Mesenteric fat pad (tissue), 1 donor: ENCODE results near the gene CUX1. TPM values are rescaled to one million over a fixed set of nuclear protein-coding genes. Genes with fewer than 3 reads are reported as not detected.

Experiments
- DNase-seq: peaks from one replicate; pipeline ENCODE4 v3.0.0-alpha.2; 2020; ENCODE audit warnings: low spot score
- total RNA-seq: library from RNA; stranded (reverse); fragmentation: NEBNext Ultra II Directional; extraction: Animal tissue kit (Norgen Biotek cat#: 25700); gene quantifications from one replicate; pipeline ENCODE4 v1.2.1, GENCODE V29; 2021
- donor health status: DM: yes; HTN: yes; CAD: no.

The CUX1 gene
- total RNA-seq, 1 donor from 2014 or later = 115 TPM

DNA sequence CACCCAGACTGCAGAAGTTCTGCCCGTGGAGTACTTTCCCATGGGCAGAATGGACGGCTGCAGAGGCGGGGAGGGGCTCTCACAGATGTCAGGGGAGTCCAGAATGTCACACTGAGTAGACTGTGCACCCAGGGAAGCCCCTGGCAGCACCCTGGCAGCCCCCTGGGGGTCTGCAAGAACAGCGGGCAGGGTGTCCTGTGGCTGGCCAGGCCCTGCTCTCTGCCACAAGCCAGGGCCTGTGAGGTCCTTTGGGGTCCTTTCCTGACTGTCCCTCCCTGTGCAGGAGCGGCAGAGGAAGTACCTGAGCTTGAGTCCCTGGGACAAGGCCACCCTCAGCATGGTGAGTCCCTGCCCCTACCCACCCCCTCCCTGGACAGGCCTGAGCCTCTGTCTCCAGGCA is 463.1 kb downstream of the CUX1 start:
- DNase-seq = no peak

- no peak for DNase-seq
Measured at GRCh38 chr7:102281785-102282184, 464.4 kb downstream of the CUX1 start.

GRCh38 chr7:102282465-102283362 is 465.3 kb downstream of the CUX1 start:
- no peak for DNase-seq

DNA sequence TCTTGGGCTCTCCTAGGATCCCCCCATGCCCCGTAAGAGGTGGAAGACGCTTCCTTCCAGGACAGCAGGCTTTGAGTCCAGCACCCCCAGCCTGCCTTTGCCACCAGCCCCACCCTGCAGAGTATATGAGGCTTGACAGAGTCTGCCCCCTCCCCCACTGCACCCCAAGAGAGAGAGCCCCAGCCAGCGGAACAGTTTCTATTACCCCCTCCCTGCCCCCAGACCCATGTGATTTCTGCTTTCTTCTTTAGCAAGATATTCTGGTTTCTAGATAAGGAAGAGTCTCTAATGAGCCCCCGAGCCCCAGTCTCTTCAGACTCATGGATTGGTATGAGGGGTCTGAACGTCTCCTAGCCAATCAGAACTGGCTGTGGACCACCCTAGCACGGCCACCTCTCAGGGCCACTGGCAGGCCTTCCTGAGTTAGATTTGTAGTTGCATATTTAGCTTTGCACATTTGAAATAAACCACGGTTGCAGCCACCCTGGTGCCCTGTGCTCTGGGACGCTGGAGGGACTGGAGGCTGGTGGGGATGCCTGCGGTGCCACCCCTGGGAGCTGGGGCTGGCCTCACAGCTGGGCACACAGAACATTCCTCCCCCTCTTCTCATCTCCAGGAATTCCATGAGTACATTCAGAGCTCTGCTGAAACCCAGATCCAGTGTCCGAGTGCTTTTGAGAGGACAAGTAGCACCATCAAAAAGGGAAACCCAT is 466.2 kb downstream of the CUX1 start:
- DNase-seq = no peak

DNA sequence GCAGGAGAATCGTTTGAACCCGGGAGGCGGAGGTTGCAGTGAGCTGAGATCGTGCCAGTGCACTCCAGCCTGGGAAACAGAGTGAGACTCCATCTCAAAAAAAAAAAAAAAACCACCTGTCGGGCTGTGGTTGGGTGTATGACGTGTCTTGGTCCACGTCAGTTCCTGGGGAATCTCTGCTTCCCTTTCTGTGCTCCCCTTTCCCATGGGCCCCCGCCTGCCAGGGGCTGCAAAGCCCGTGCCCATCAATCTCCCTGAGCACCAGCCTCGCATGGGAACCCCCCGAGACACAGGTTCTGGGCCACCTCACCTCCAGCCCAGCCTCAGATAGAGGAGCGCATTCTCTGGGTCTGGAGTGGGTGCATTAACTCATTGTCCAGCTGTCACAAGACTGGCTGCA is 467.0 kb downstream of the CUX1 start:
- no peak for DNase-seq

DNA sequence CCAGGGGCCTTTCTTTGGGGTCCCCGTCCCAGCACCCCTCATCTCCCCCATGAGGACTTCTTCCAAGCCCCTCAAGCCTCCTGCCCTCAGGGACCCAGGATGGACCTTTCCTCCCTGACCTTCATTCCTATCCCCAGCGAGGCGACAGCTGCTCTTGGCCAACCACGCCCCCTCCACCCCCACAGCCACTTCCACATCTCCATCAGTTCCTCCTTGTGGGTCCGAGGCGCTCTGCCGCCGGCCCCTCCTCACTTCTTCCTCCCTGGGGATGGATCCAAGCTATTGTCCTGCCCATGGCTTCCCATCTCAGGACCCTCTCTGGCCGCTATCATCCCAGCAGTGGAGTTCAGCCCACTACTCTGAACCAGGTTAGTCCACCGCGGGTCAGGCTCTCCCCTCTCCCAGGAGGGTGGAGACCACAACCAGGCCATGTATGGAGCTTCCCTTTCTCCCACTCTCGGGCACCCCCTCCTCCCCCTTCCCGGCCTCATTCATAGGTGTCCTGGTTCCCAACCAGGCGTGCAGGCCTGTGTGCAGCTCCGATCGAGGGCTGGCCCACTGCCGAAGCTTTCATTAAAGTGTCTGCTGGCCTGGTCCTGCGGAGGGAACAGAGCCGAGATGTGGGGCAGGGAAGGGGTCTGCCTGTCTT is 467.6 kb downstream of the CUX1 start:
- DNase-seq = no peak

- no peak for DNase-seq
Measured at GRCh38 chr7:102285540-102286236, 468.3 kb downstream of the CUX1 start.

GRCh38 chr7:102286237-102287110 is 469.0 kb downstream of the CUX1 start, which contains the start of gene SH2B2:
TSS of gene SH2B2 (plus strand) at chr7:102286868. CDS start at chr7:102300551, 13,683 bp downstream.
- peak; percentile 94 for DNase-seq

- no peak for DNase-seq
Measured at GRCh38 chr7:102287111-102287980, 469.9 kb downstream of the CUX1 start.

DNA sequence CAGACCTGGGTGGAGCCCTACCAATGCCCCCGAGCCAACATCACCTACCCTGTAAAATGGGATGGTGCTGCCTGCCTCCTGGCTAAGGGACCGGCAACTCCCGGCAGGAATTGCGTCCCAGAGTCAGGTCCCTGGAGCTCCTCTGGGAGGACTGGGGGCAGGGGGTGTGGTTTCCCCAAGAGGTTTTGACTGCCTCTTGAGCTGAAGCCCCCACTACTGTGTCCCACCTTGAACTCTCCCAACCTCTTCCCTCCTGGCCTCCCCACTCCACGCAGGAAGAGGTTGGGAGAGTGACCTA is 470.5 kb downstream of the CUX1 start:
- no peak for DNase-seq

DNA sequence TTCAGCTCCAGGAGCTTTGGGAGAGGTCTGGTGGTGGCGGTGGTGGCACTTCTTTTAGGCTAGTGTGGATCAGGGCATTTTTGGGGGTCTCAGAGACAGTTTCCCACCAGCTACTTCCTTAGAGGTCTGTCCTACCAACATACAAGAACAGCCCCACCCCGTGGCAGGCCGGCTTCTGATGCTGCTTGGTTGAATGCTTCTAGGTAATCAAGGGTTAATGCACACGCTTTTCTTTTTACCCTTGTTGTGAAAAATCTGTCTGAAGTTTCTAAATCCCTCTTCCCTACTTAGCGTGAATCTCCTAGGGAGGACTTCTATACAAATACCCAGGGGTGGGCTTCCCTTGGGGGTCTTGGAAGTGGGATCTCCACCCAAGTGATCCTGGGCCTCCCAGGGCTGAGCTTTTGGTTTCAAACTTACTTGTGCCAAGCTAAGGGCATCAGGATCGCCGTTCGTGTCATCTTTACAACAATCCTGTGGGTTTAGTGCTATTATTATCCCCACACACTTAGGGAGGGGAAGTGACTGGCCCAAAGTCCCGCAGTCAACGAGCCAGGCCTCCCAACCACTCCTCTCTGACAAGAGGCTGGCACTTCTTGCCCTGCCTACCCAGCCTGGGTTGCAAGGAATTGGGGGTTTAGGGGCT is 471.0 kb downstream of the CUX1 start:
- DNase-seq = no peak

GRCh38 chr7:102289057-102289456 is 471.6 kb downstream of the CUX1 start:
- DNase-seq = no peak

GRCh38 chr7:102291056-102291915 is 473.9 kb downstream of the CUX1 start:
- DNase-seq = no peak

DNA sequence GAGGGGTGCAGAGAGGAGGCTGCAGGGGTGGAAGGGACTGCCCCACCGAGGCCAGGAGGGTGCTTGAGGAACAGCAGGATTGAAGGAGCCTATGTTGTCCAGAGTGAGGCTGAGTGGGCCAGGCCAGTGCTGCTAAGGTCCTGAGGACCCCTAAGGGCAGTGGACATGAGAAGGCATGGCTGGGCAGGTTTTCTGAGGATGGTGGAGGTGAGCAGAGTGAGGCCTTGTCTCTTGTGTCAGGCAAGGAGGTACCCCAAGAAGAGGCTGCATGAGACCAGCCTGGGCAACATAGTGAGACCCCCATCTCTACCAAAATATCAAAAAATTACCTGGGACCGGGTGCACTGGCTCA is 474.5 kb downstream of the CUX1 start:
- no peak for DNase-seq

DNA sequence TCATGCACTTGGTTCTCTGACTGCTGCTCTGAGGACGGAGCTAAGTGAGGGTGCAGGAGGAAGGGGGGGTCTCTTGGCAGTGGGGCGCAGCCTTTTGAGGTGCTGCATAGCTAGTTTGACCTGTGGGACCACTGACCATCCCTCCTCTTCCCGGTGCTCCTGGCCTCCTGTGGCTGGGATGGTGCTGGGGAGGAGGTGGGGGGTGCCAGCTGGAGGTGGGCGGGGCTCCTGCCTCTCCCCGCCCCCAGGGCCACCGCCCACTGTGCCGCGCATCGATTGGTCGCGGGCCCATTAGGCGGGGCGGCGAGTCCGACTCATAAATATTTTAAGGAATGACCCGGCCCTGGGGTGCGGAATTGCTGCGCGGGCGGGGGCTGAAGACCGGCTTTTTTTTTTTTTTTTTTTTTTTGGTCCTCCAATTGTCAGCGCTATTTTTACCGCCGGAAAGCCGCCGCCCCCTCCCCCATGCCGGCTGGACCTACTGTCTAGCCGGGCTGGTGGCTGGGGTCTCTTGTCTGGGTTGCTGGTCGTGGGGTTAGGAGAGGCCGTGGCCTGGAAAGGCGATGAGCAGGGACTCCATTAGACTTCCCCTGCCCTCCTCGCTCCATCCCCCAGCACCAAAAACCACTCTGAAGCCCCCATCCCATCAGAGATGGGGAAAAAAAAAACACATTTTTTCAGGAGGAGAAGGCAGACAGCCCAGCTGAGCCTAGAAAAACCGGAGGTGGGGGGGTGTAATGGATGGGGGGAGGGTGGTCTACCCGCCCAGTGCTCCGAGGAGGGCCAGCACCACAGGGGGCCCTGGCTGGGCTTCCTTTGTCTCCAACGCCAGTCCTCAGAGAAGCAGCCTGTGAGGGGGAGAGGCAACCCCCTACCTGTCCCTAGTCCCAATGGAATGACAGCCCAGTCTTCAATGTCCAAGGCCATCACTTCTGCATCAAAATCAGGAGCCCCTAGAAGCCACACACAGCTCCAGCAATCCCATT is 475.7 kb downstream of the CUX1 start:
- DNase-seq = no peak

GRCh38 chr7:102294589-102294988 is 477.2 kb downstream of the CUX1 start:
- no peak for DNase-seq
